IMR-90 (cell line): ENCODE measurements around the gene C3orf85. TPM values are rescaled to one million over a fixed set of nuclear protein-coding genes. Genes with fewer than 3 reads are reported as not detected.

ENCODE experiments used
- ATAC-seq: fragments of 200-7000 bp; cut with Tn5 transposase; 2 replicates; pipeline ENCODE4 v1.9.1; 2020; ENCODE audit warnings: low read depth, mild to moderate bottlenecking, moderate library complexity
- BruUV-seq: library from RNA; stranded (reverse); fragments of 400-500 nt; replicated peaks from 2 replicates; lab custom pipeline; 2021; lab: Mats Ljungman, UMichigan
- CTCF ChIA-PET: fragments of 300-600 bp; formaldehyde crosslinking; extraction: SDS; loops from one replicate; lab custom pipeline; 2021; ENCODE audit warnings: antibody characterized with exemption; lab: Yijun Ruan, JAX
- POLR2A ChIA-PET: fragments of 300-600 bp; sonication (Branson Sonifier 250); formaldehyde crosslinking; loops from one replicate; lab custom pipeline; 2022; ENCODE audit warnings: antibody characterized with exemption; ENCODE audit not compliant: unreplicated experiment; lab: Charles Lee
- DNase-seq: peaks from one replicate; pipeline ENCODE4 v3.0.0; 2013
- H2AFZ ChIP-seq: replicated peaks from 2 replicates; pipeline ENCODE3; 2013; ENCODE audit warnings: low read length, mild to moderate bottlenecking; ENCODE audit not compliant: poor library complexity
- H2AK5ac ChIP-seq: 2 replicates; pipeline ENCODE4 v1.6.1; 2013; ENCODE audit warnings: low read depth, low read length, inconsistent platforms
- H2AK9ac ChIP-seq: replicated peaks from 2 replicates; pipeline ENCODE3; 2013; ENCODE audit warnings: mild to moderate bottlenecking, low read depth, low read length, moderate library complexity; ENCODE audit not compliant: poor library complexity
- H2BK120ac ChIP-seq: 2 replicates; pipeline ENCODE4 v1.6.1; 2013; ENCODE audit warnings: low read depth, low read length, inconsistent platforms
- H2BK15ac ChIP-seq: 3 replicates; pipeline ENCODE4 v1.6.1; 2013; ENCODE audit warnings: low read depth, low read length, inconsistent platforms
- H2BK20ac ChIP-seq: 2 replicates; pipeline ENCODE4 v1.6.1; 2013; ENCODE audit warnings: low read depth, mild to moderate bottlenecking, inconsistent platforms, low read length, moderate library complexity
- H2BK5ac ChIP-seq: 2 replicates; pipeline ENCODE4 v1.6.1; 2013; ENCODE audit warnings: mild to moderate bottlenecking, low read depth, low read length, inconsistent platforms; ENCODE audit not compliant: poor library complexity, severe bottlenecking
- H3K14ac ChIP-seq: replicated peaks from 2 replicates; pipeline ENCODE4 v1.6.1; 2013; ENCODE audit warnings: low read depth, low read length, inconsistent platforms
- H3K18ac ChIP-seq: 2 replicates; pipeline ENCODE4 v1.6.1; 2013; ENCODE audit warnings: low read depth, low read length, control low read depth
- H3K23ac ChIP-seq: 2 replicates; pipeline ENCODE4 v1.6.1; 2013; ENCODE audit warnings: low read depth, low read length, inconsistent platforms
- H3K27ac ChIP-seq: 2 replicates; pipeline ENCODE4 v1.5.1; 2013; ENCODE audit warnings: mild to moderate bottlenecking, control low read depth, low read length; ENCODE audit not compliant: insufficient read depth
- H3K27me3 ChIP-seq: 2 replicates; pipeline ENCODE4 v1.6.1; 2013; ENCODE audit warnings: low read length; ENCODE audit not compliant: control insufficient read depth, insufficient read depth
- H3K36me3 ChIP-seq: 2 replicates; pipeline ENCODE4 v1.6.1; 2013; ENCODE audit warnings: low read length, mixed read lengths; ENCODE audit not compliant: control insufficient read depth, insufficient read depth
- H3K4ac ChIP-seq: 2 replicates; pipeline ENCODE4 v1.6.1; 2013; ENCODE audit warnings: low read depth, low read length, inconsistent platforms
- H3K4me1 ChIP-seq: 2 replicates; pipeline ENCODE4 v1.6.1; 2013; ENCODE audit warnings: low read length, mixed read lengths; ENCODE audit not compliant: control insufficient read depth, insufficient read depth
- H3K4me2 ChIP-seq: 2 replicates; pipeline ENCODE4 v1.6.1; 2013; ENCODE audit warnings: low read depth, mild to moderate bottlenecking, control low read depth, low read length, moderate library complexity
- H3K4me3 ChIP-seq: 2 replicates; pipeline ENCODE4 v1.5.1; 2013; ENCODE audit warnings: low read depth, mild to moderate bottlenecking, control low read depth, low read length, moderate library complexity; ENCODE audit not compliant: insufficient read depth
- H3K56ac ChIP-seq: 2 replicates; pipeline ENCODE4 v1.6.1; 2013; ENCODE audit warnings: low read length, inconsistent platforms; ENCODE audit not compliant: insufficient read depth; ENCODE audit errors: extremely low read depth
- H3K79me1 ChIP-seq, 2 experiments: 2 replicates each; pipeline ENCODE4 v1.6.1; 2013; ENCODE audit warnings: low read length in 2 of 2, inconsistent platforms in 1 of 2, low read depth in 1 of 2
- H3K9ac ChIP-seq: 2 replicates; pipeline ENCODE4 v1.6.1; 2013; ENCODE audit warnings: low read depth, low read length, control low read depth
- H3K9me1 ChIP-seq: 2 replicates; pipeline ENCODE4 v1.6.1; 2013; ENCODE audit warnings: low read length, inconsistent platforms; ENCODE audit not compliant: insufficient read depth
- H3K9me3 ChIP-seq: 2 replicates; pipeline ENCODE4 v1.6.1; 2013; ENCODE audit warnings: low read length; ENCODE audit not compliant: control insufficient read depth, insufficient read depth
- H4K20me1 ChIP-seq: 2 replicates; pipeline ENCODE4 v1.6.1; 2013; ENCODE audit warnings: low read length, inconsistent platforms; ENCODE audit not compliant: insufficient read depth
- H4K5ac ChIP-seq: 2 replicates; pipeline ENCODE4 v1.6.1; 2013; ENCODE audit warnings: mild to moderate bottlenecking, low read depth, low read length, control low read depth
- H4K8ac ChIP-seq, 2 experiments: 2 replicates each; pipeline ENCODE4 v1.6.1; 2013; ENCODE audit warnings: low read depth in 2 of 2, low read length in 2 of 2, control low read depth in 1 of 2, inconsistent platforms in 1 of 2
- H4K91ac ChIP-seq: 2 replicates; pipeline ENCODE4 v1.6.1; 2013; ENCODE audit warnings: low read depth, low read length, inconsistent platforms; ENCODE audit not compliant: insufficient read depth
- CEBPB ChIP-seq: IDR thresholded peaks from 2 replicates; pipeline ENCODE4 v1.6.1; 2012; ENCODE audit warnings: low read depth, low read length, improper control_type of control experiment
- FOS ChIP-seq: fragments of 150-350 bp; IDR thresholded peaks from 2 replicates; pipeline ENCODE4 v1.6.1; 2016; ENCODE audit warnings: low read depth, low read length
- MAFK ChIP-seq: IDR thresholded peaks from 2 replicates; pipeline ENCODE4 v1.6.1; 2012; ENCODE audit warnings: low read depth, low read length, improper control_type of control experiment
- MAZ ChIP-seq: IDR thresholded peaks from 2 replicates; pipeline ENCODE4 v1.6.1; 2012; ENCODE audit warnings: low read depth, mild to moderate bottlenecking, low read length, improper control_type of control experiment, moderate library complexity, borderline replicate concordance
- POLR2A ChIP-seq: IDR thresholded peaks from 2 replicates; pipeline ENCODE4 v1.6.1; 2012; ENCODE audit warnings: mild to moderate bottlenecking, low read depth, low read length
- RAD21 ChIP-seq: IDR thresholded peaks from 2 replicates; pipeline ENCODE4 v1.6.1; 2012; ENCODE audit warnings: low read length, improper control_type of control experiment
- RCOR1 ChIP-seq: IDR thresholded peaks from 2 replicates; pipeline ENCODE4 v1.6.1; 2012; ENCODE audit warnings: mild to moderate bottlenecking, low read length, improper control_type of control experiment; ENCODE audit not compliant: insufficient replicate concordance
- RFX5 ChIP-seq: IDR thresholded peaks from 2 replicates; pipeline ENCODE4 v1.8.0; 2012; ENCODE audit warnings: low read depth, mild to moderate bottlenecking, low read length, moderate library complexity
- SMC3 ChIP-seq: fragments of 150-350 bp; IDR thresholded peaks from 2 replicates; pipeline ENCODE4 v1.6.1; 2016; ENCODE audit warnings: low read depth, mild to moderate bottlenecking, antibody characterized with exemption, low read length, moderate library complexity
- WGBS, 2 experiments: methylation state at CpG; one replicate each; pipeline versions ENCODE4 v1.1.5 to v1.1.7; 2013; ENCODE audit warnings: missing lambda C conversion rate in 2 of 2; ENCODE audit not compliant: insufficient read length in 1 of 2; ENCODE audit errors: extremely low coverage in 2 of 2; 5-methylcytosine and 5-hydroxymethylcytosine counted together
- dilution Hi-C: fragments of 300-500 bp; cut with HindIII; formaldehyde crosslinking; loops from one replicate; pipeline ENCODE4 v1.14.3; 2018; ENCODE audit warnings: low sequenced_read_pairs; ENCODE audit not compliant: unreplicated experiment
- in situ Hi-C: fragments of 300-500 bp; cut with MboI; formaldehyde crosslinking; loops from 3 replicates; pipeline ENCODE4 v1.14.3; 2019; ENCODE audit warnings: low sequenced_read_pairs, inconsistent platforms, mixed read lengths
- intact Hi-C: fragments of 100-400 bp; cut with micrococcal nuclease; formaldehyde crosslinking; loops from 2 replicates; pipeline ENCODE4 v1.10.0; 2022
- polyA plus RNA-seq, 3 experiments: library from polyadenylated mRNA; depleted of rRNA; stranded (reverse); fragments of >200 nt; gene quantifications; 2 replicates each; pipeline ENCODE4 v1.2.3, GENCODE V29; 2012; ENCODE audit warnings: low replicate concordance in 1 of 3
- total RNA-seq: library from RNA; depleted of rRNA; stranded (reverse); fragments of >200 nt; gene quantifications from 2 replicates; pipeline ENCODE4 v1.2.3, GENCODE V29; 2012

C3orf85 gene
- total and polyA plus RNA-seq, 2 of the 4 experiments (the other 2 are of a cell fraction): not detected

DNA sequence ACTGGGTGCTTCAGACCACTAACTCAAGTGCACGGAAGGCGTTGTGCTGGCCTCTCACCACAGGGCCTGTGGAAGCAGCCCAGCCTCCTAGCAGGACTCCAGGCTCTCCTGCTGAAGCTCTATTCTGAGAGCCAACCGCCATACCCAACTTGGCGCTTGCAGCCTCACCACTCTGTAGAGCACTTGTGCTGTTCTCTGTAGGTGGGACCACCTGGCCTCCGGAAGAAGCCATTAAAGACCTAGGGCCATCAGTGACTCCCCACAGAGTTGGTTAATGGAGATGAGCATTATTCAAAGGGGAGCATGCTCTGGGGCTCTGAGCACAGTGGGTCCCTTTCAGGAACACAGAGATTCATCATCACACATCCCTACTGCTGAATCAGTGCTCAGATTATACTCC is 50.9 kb downstream of the C3orf85 start:
- DNase-seq (no peak), ATAC-seq (no peak)
- H2BK5ac ChIP-seq: no peak overlapping the region
- dilution Hi-C loops (no loop called here), in situ Hi-C loops (no loop called here), intact Hi-C loops (no loop called here)
- H2BK15ac ChIP-seq: no peak overlapping the region
- WGBS, 2 experiments: 80% methylated on average over 1 of the region's 5 CpGs; no CpG with 5 or more reads in 1 of the 2 experiments
- peaks cover 11% of the 10 kb centered on the region for H3K9me3 ChIP-seq
- POLR2A ChIA-PET: no interaction called here
- H3K23ac ChIP-seq: no peak overlapping the region
- H2AK5ac ChIP-seq: no peak overlapping the region
- BruUV-seq: no TSS peak
- no peak overlapping the region for H3K14ac ChIP-seq
- H3K27ac ChIP-seq: no peak overlapping the region
- TF ChIP-seq CEBPB (no peak), FOS (no peak), RFX5 (no peak), SMC3 (no peak), RCOR1 (no peak), POLR2A (no peak), MAZ (no peak), RAD21 (no peak), MAFK (no peak)
- H2AFZ ChIP-seq: no peak overlapping the region
- CTCF ChIA-PET: no interaction called here
- no peak overlapping the region for H3K56ac ChIP-seq
- no peak overlapping the region for H3K4me3 ChIP-seq
- H3K18ac ChIP-seq: no peak overlapping the region
- H3K9ac ChIP-seq: no peak overlapping the region
- H4K91ac ChIP-seq: no peak overlapping the region
- H3K4me2 ChIP-seq: no peak overlapping the region
- H2BK20ac ChIP-seq: no peak overlapping the region
- no peaks in the 10 kb centered on the region for H3K79me1 ChIP-seq
- H3K4me1 ChIP-seq: no peaks in the 10 kb centered on the region
- H4K8ac ChIP-seq: no peak overlapping the region
- H3K36me3 ChIP-seq: no peaks in the 10 kb centered on the region
- no peak overlapping the region for H4K5ac ChIP-seq
- no peak overlapping the region for H2BK120ac ChIP-seq
- no peaks in the 10 kb centered on the region for H3K9me1 ChIP-seq
- H3K4ac ChIP-seq: no peak overlapping the region
- no peaks in the 10 kb centered on the region for H3K27me3 ChIP-seq
- H2AK9ac ChIP-seq: no peak overlapping the region
- no peaks in the 10 kb centered on the region for H4K20me1 ChIP-seq
